Stimulated activated CD8-positive, alpha-beta memory T cell treated with anti-CD3 and anti-CD28 coated beads, Interleukin-12 subunit alpha, Interleukin-12 subunit beta, amount 100 ng/mL, for 1 hour (primary cell): ENCODE data around the gene CDH4.

ENCODE experiments used
- DNase-seq: peaks from one replicate; pipeline ENCODE4 v3.0.0-alpha.2; 2020; ENCODE audit warnings: low read depth

The CDH4 gene

DNA sequence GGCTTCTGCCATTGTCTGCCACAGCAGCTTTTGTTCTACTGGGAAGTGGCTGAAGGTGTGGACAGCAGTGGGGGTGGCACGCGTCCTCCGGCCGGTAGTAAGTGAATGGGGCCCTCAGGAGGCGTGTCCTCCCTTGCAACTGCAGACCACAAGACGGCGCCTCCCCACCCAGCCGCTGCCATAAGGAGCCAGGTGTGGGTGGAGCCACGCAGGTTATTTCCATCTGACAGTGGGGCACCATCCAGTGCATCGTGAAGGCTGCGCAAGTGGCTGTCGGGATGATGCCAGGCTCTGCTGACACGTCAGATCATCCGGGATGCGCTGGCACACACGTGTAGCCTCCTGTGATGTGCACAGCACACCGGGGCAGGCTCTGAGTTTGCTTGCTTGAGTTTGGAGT, 379.7 kb downstream of the CDH4 start:
- no peak for DNase-seq

DNA sequence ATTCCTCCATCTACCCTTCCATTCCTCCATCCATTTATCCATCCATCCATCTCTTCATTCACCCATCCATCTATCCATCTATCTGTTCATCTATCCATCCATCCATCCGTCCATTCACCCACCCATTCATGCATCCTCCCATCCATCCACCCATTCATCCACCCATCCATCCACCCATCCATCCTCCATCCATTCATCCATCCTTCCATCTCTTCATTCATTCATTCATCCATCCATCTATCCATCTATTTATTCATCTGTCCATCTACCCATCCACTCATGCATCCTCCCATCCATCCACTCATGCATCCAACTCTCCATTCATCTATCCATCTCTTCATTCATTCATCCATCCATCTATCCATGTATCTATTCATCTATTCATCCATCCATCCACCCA, 380.9 kb downstream of the CDH4 start:
- no peak for DNase-seq

DNA sequence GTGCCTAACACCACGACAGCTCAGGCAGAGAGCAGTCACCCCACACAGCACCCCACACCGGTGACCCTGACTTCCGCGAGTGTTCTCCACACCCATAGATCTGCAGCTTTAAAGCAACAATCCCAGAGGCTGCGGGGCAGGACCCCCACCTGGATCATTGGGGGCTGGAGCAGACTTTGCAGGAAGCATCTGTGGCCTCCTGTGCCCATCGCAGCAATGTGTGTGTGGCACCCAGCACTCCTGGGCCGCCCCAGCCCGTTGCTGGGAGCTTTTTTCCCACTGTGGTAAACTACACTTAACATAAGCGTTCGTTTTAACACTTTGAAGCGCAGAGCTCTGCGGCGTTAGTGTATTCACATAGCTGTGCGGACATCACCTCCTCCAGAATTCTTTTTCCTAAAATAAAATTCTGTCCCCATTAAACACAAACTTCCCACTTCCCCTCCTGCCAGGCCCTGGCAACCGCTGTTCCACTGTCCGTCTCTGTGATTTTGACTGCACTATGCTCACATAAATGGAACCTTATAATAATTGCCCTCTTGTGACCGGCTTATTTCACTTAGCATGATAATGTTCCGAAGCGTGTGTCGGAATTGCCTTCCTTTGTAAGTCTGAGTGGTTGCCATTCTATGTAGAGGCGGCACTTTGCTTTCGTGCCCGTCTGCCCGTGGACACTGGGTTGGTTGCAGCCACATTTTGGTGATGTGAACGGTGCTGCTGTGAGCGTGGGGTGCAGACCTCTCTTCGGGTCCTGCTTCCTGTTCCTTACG, 382.5 kb downstream of the CDH4 start:
- DNase-seq = no peak

DNA sequence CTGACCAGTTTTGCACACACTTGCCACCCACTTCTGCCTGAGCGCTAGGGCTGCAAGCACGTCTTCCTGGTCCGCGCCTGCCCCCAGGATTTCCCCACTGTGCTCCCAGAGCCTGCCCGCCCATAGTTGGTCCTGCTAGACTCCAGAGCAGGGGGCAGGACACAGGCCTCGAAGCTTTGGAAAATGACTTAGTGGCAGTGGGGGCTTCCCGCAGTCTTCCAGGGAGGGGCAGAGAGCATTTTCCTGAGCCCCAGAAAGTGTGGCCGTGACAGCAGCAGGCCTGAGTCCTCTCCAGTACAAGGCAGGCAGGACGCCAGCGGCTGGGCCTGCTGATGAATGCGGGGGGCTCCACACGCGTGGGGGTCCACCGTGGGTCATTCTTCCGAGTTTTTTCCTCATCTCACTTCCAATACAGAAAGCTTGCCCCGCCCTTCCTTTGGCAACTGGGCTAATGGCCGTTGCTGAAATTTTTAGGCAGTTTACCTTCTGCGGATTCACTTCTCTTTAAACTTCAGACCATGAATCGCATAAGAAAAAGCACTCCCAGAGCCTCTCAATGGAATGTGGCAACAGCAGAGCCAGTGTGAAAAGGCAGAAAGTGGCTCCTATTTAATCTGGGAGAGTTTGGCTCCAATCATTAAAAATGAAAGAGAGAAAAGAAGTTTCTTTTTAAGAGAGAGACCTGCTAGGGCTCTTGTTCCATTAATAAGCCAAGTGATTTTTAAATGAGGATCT, 383.8 kb downstream of the CDH4 start:
- DNase-seq = no peak

DNA sequence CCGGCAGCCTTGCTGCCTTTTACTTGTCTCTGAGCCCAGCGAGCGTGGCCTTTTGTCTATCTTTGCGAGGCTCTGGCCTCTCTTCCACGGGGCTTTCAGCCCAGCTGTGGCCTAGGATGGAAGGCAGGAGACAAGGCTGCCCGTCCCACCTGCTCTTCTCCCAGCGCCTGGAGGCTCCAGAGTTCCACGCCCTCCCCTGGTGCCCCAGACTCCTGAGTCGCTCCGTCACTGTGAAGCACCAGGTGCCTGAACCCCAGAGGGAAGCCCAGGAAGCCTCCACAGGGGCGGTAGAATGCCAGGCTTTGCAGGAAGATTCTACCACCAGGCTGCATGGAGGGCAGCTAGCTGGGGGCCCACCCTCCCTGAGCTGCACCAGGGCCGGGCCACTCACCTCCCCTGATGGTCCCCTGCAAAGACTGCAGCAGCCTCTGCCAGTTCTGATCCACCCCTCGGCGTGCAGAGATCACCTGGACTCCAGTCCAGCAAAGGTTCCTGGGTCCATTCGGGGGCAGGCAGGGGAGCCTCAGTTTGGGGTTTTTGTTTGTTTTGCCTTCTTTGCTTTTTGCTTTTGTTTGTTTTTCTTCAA, 384.6 kb downstream of the CDH4 start:
- DNase-seq = no peak

DNA sequence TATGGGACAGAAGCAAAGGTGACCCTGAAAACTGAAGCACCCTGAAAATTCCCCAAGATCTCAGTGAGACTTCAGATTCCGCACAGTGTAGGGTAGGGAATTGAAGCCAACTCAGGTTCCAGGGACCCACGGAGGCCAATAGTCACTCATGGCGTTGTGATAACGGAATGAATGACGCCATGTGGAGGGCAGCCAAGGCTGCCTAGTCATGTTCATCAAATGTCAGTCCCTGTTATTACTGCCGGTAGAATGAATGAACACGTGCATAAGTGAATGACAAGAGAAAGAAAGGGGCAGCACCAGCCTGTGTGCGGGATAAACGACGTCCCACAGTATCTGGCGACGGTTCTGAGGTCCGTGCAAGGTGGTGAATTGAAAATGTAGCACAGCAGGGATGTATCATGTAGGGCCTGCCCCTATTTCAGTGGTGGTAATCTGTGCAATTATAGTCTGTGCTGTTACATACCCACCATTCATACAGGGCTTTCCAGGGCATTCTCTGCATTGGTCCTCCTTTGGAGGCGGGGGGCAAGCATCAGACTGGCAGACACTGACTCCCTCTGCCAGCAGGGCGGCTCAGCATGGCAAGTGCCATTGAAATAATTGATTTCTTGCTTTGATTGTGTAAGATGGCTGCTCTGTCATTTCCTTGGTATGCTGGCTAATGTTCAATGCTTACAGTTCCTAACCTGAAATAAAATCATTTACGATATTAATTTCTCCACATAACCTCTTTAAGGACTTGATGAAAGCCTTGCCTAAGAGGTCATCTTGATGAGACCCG, 386.9 kb downstream of the CDH4 start:
- no peak for DNase-seq

DNA sequence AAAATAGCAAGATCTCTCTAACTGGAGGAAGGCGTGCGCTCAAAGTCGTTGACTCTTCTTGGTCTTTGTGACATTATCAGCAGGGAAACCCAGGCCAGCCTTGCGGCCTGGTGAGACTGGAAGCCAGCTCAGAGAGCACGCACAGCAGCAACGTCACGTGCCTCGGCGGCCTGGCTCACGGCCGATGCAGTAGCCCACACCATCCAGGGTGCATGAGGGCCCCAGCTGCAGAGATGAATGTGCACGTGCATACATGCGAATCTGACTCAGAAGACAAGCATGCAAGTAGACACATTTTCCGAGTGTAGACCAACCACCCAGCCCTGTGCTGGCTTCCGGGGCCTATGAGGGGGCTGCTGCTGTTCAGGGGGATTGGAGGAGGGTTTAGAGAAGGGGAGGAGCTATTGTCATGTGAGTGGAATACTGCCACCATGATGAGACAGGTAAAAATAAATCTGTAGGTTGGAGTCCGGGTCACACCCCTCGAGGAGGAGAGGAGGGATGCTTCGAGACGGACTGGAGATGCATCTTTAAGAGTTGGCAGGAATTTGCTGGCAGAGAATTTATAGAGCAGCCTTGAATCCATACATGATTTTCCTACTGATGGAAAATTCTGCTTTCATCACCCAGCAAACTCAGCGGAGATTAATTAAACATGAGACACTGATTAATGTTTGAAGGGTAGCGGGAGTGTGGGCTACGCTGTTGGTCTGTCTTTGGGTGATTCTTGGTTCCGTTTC, 388.2 kb downstream of the CDH4 start:
- DNase-seq = no peak

DNA sequence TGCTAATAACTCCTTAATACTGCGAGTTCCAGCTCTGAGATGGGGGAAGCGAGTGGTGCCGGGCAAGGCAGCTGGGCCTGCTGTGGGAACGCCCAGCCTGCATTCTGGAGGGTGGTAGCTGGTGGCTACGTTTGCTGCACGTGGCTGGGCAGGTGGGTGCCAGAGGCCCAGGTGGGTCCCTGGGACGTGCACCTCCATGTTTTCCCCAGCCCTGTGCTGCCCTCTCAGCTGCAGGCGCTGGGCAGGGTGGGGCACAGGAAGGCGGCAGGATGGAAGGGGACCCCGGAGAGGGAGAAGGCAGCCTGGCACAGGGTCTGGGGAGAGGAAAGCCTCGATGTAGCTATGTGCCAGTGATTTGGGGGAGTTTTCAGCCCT, 388.8 kb downstream of the CDH4 start:
- DNase-seq = no peak

DNA sequence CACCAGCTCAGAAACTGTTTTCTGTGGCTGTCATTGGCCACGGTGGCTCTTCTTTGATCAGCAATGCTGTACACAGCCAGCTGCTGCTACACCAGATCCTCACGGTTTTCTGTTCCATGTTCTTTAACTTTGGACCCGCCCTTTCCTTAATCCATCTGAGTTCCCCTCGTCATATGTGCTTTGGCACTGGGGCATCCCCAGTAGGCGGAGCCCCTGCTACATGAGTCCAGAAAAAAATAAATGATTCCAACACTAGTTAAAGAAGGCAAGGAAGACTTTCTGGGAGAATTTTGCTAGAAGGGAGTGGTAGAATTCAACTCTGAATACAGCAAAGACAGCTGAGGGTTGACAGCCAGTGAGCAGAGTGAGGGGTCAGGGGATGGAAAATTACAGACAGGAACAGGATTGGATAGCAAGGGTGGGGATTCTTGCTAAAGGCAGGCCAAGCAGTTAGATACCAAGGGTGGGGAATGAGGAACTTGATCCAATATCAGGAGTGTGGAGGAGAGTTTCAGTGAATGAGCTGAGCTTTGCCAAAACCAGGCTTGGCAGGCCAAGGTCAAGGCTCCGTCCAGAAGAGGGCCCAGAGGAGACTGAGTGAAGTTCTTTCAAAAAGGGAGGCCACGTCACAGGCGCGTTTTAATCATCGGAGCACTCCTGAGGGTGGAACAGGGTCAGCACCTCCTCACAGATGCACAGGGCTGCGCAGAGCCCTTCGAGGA, 391.8 kb downstream of the CDH4 start:
- DNase-seq = no peak

DNA sequence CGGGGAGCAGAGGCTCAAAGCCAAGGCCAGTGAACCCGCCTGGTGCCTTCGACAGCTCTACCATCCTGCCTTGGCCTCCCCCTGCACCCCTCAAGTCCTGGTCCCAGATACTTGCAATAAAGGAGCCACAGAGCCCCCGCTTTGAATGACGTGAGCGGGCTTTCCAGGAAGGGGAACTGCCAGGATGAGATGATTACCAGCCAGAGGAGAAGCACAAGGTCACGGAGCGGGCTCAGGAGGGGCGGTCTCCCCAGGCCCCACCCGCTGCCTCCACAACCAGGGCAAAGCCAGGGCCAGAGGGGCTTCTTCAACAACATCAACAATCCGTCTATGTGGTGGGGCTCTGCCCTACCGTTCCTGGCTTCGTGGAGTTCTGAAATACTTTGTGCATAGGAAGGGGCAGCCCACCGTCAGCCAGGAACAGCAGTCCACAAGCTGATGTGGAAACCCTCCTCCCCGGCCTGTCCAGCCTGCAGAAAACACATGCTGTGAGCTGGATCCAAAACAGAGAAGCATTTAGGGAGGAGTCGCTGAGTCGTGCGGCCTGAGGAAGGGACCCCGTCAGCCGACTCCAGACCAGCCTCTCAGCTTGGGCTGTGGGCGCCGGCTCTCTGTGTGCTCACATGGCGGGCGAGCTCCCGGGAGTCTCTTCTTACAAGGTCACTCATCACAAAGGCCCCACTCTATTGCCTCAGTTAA, 392.5 kb downstream of the CDH4 start:
- DNase-seq = no peak

DNA sequence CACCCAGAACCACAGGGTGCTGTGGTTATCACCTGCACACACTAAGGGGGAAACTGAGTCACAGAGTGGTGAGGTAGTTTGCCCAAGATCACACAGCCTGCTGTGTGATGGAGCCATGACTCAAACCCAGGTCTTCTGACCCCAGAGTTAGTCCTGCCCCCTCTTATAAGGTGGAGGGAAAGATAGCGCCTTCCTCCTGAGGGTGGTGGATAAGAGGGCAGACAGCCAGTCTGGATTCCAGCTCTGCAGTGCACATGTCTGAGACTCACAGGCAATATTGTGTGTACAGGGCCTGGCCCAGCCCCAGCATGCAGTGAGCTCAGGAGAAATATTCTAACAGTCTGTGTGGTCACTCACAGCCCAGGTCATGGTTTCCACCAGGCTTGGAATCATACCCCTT, 393.7 kb downstream of the CDH4 start:
- no peak for DNase-seq

DNA sequence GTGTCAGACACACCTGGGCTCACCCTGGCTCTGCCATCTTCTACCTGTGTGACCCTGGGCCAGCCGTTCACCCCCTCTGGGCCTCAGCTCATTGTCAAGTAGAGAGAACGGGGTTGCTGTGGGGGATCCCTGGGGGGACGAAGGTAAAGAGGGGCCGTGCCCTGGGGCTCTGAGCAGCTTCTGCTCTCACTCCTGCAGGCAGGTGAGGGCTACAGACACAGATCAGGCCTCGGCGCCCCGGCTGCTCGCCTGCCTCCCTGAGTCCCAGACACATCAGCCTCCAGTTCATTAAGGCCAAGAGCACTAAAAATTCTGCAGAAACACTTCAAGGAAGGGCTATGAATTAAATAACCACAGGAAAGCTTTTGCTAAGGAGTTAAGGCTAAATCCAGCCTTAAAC, 394.4 kb downstream of the CDH4 start:
- no peak for DNase-seq

DNA sequence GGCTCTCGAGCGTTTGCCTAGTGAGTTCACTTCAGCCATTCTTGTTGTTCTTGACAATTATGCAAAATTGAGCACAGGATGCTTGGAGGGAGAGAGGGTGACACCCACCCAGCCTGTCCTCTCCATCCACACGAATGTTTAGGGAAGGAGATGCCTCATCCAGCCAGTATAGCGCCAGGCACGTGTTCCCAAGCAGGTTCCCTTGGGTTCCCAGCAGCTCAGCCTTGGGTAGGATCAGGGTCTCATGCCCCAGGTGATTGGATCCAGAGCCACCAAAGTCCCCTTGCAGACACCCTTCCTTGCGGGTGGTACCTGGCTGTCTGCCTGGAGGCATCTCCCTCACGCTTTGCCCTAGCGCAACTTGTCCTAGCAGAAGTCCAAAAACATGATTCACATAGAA, 394.9 kb downstream of the CDH4 start:
- DNase-seq = no peak

DNA sequence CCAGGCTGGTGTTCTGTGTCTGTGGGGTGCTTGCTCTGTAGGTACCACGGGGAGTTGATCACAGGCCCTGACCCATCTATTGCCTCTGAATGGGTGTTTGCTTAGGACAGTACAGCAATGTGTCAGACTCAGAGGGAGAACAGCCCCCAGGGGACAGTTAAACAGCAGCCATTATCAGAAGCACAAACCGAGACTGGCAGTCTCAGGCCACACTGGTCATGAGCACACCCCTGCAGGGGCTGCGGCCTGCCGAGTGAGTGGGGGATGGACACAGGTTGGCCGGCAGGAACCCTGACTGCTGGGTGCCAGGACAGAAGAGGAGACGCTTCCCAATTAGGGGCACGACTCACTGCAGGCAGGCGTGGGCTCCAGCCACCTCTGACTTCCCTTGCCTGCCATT, 395.6 kb downstream of the CDH4 start:
- DNase-seq = no peak

DNA sequence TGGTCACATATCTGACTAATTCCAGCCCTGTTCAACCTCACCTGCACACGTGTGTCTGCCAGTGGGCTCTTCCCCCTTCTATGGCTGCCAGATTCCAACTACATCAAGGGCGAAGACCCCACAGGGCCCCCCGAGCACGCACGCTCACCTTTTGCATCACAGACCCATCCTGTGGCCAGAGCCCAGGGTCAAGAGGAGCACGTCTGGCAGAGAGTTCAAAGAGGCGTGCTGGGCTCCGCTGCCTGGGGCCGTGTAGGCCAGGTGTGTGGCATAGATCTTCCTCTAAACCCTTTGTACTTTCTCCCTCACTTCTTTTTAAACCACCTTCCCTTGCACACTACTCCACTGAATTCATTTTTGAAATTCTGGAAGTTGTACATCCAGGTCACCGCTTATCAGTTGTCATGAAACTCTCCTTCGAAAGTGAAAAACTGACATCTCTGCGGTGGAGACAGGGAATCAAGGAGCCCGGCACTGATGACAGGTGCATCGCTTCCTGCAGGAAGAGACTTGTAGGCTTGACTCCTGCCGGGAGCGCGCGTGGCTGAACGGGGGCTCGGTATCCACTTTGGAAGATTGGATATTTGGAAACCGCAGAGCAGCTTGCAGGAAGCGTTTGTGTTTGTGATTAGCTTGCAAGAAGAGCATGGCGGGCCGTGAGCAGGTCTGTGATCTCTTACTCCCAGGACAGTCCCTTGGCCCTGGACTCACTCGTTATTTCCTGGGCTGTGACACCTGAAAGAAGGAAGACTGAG, 397.2 kb downstream of the CDH4 start:
- no peak for DNase-seq

DNA sequence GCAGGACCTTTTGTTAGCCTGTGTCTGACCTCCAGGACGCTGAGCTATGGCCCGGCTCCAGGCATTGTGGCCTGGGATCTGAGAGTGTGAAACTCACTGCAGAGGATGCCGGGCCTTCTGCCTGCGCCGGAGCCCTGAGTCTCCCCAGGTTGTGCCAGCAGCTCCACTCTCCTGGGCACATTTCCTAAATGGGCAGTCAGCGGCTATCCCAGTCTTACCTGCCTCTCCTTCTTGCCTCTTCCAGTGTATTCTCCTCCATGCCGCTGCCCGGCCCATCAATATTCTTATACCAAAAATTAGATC, 397.8 kb downstream of the CDH4 start:
- DNase-seq = no peak

DNA sequence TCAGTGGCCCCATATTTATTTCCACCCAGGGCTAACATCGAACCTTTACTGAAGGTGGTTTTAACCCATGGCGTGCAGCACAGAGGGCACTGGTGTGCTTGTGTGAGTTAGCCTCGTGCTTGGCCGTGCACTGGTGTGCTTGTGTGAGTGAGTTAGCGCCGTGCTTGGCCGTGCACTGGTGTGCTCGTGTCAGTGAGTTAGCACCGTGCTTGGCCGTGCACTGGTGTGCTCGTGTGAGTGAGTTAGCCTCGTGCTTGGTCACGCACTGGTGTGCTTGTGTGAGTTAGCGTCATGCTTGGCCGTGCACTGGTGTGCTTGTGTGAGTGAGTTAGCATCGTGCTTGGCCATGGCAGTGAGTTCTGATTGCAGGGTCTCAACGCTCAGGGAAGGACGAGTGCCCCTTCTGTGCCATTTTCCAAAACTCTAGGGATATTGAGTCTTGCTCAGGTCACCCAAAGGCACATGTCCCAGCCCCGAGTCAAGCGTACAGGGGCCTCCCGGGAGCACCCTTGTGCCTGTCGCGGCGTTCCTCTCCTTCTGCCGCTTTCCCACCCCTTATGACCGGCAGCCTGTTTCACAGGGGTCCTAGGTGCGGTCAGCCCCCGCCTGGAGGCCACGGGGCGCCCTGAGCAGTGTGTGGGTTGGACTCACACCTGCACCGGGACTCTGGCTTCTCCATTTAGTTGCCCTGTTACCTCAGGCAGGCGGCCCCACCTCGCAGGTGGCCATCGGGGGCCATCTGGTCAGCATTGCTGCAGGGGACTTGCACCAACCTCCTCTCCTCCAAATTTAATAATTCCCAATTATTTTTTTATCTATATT, 399.1 kb downstream of the CDH4 start:
- DNase-seq = no peak

DNA sequence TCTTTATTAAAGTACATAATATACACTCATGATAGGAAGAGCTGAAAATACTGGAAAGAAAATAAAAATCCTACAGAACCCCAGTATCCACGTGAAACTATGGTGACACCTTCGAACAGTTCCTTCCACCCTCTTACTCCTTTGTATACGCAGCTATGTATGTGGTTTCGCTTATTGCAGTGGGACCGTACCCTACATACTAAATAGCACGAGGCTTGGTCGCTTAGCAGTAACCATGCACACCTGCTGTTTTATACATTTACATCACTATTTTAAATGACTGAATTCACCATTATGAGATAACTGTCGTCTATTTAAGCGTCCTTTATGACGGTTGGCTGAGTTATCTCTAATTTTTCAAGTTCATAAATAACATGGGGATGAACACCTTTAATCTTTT, 400.1 kb downstream of the CDH4 start:
- no peak for DNase-seq

DNA sequence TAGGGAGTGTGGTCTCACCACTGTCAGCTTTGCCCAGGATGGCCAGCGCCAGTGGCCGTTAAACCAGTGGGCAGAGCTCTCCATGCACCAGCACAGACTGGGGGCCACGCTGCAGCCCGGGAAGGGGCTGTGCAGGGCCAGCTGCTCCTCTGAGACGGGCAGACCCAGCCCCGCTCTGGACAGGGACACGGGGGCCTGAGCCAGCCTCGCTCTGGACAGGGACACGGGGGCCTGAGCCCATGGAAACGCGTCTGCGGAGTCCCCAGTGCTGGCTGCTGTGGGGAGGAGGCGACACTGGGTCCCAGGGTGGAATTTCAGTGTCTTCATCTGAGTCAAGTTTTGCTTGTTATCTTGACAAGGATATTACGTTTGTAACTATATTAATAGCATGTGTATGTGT, 402.7 kb downstream of the CDH4 start:
- no peak for DNase-seq
